Inflammatory macrophage treated with lipopolysaccharide for 1 hour (primary cell): Measurements from ENCODE around the gene MAD1L1.

Source experiments
- DNase-seq, 2 donors: peaks; one replicate each; pipeline ENCODE4 v3.0.0-alpha.2; 2020 to 2022

MAD1L1 gene

GRCh38 chr7:1798191-1798590, 434.6 kb downstream of the MAD1L1 start:
- no peak for DNase-seq

DNA sequence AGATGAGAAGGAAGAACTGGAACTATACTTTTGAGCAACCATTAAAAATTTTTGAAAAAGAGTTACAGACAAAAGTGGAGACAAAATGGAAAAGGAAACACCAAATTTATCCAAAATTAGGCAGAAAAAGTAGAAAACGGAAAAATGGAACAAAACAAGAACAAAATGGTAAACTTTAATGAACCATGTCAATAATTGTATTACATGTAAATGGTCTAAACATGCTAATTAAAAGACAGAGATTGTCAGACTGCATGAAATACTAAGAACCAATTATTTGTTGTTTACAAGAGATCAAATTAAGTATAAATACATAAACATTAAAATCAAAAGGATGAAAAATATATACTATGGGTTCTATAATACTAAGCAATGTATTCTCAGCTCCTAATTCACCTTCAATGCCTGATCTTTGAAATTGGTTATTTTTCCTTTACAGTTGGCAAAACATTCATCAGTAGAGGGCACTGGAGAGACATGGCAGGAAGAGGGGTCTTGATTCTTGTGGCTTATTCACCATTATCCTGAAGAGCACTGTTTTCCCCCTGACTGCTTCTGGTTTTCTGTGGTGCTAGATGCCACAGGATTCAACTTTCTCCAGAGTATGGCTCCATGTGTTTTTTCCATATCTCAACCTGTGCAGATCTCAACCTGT, 437.7 kb downstream of the MAD1L1 start:
- no peak for DNase-seq

GRCh38 chr7:1787681-1788235, 445.0 kb downstream of the MAD1L1 start:
- DNase-seq = no peak

DNA sequence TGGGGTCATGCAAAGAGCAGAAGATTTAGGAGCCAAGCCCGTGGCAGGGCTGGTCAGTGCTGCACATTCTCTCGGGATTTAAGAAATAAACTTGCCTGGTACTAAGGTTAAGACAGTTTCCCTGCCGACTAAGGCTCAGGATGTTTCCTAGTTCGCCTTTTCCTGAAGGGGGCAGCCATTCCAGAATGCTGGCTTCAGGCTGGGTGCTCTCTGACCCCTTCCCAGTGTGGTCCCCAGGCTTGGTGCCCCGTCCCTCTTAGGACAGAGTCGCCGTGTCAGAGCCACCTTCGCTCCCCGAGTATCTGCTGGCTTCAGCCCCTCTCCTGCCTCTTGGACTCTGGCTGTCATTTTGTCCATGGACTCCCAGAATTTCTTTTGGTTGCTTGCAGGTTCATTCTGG, 445.5 kb downstream of the MAD1L1 start:
- no peak for DNase-seq

DNA sequence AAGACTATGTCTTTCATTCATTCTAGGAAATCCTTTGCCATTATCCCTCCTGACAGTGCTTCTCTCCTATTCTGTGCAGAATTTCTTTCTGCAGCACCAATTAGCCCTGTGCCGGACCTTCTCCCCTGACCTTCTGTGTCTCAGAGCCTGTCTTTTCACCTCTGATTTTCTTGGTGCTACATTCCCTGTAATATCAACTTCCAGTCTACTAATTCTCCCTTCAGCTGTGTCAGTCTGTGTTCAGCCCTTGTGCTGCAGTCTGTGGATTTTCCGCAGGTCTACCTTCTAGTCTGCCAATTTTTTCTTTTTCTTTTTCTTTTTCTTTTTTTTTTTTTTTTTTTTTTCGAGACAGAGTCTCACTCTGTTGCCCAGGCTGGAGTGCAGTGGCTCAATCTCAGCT, 446.9 kb downstream of the MAD1L1 start:
- no peak for DNase-seq

DNA sequence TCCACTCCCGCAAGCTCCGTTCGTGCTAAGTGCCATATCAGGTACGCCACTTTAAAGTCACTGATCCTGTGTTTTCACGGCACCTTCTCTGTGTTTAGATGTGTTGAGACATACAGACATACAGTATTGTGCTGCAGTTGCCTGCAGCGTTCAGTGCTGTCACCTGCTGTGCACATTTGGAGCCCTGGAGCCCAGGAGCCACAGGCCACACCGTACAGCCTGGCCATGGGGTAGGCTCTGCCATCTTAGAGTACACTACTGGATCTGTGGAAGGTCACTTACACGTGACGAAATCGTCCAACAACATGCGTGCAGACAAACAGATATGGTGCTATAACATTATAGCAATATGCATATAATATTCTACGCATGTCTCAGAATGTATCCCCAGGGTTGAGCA, 451.4 kb downstream of the MAD1L1 start:
- no peak for DNase-seq

GRCh38 chr7:1779445-1779844, 453.3 kb downstream of the MAD1L1 start:
- DNase-seq = no peak

DNA sequence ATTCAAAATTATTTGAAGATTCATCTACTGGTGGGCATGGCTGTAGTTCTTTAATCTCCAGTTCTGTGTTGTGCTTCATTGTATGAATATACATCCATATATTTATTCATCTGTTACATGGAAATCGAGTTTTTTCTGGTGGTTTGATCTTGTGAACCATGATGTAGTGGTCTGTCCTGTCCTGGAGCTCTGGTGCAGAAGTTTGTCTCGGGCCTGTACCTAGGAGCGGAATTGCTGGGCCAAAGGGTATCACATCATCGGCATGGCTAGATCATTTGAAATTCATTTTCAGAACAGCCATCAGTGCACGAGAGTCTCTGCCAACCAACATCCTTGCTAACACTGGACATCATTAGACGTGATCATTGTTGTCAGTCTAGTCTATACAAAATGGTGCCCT, 455.6 kb downstream of the MAD1L1 start:
- DNase-seq = no peak

- no peak for DNase-seq
Measured at GRCh38 chr7:1775389-1775788, 457.4 kb downstream of the MAD1L1 start.

DNA sequence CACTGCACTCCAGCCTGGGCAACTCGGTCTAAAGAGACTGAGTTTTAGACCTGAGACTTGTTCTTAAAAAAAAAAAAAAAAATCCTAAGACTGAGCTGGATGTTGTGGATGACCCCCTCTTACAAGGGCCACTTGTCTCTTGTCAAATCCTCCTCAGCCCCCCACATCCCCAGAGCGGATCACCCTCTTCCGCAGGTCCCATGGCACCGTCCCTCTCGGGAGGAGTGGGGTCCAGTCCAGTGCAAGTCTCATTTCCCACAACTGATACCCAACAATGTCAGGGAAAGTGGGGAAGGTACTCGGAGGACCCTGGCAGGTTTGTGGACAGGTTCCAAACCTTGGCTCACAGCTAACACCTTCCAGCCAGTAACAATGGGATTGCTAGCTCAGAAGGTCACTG, 462.4 kb downstream of the MAD1L1 start:
- no peak for DNase-seq

DNA sequence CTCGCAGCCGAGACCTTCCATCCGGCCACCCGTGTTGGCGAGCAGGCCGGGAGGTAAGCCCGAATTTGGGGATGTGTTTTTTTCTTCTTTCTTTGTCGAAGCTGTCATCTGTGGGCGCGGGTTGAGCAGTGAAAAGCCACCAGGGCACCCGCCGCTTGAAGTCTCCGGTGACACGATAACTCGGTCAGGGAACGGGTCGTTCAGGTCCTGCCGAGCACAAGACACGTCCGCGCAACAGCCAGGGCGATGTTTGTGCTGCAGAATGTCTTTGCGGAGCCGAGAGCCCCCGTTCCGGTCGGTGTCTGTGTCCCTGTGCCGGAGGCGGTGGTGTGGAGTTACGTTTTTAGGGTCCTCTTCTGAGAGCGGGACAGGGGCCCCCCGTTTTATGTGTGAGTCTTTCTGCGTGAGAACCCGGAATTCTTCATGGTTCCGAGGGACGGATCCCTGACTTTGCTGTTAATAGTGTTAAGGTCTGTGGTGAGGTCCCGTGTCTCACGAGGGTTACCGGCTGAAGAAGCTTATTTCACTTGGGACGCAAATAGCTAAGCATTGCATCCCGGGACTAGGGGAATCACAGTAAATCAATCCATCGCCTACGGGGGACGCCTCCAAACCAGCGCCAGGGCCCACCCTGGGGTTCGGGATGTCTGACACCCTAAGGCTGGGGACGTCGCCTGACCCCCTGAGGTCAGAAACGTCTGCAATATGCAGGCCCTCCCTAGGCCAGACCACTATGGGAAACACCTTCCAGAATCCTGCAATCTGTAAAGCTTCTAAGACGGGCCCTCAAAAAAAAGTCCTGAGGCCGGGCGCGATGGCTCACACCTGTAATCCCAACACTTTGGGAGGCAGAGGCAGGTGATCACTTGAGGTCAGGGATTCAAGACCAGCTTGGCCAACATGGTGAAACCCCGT, 463.2 kb downstream of the MAD1L1 start:
- no peak for DNase-seq

GRCh38 chr7:1768832-1769231, 463.9 kb downstream of the MAD1L1 start:
- no peak for DNase-seq

DNA sequence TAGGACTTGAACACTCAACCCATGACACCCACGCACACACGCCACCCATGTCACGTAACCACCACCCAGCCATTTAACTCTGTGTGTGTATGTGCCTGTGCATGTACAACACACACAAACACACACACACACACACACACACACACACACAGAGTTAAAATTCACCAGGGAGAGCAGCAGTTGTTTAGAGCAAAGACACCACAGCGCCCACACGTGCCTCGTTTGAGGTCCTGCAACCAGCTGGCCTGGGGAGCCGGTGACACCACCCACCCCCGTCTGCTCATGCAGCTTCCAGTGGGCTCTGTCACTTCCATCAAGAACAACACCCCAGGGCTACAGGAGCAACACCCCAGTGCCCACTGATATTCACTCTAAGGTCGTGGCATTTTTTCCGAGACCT, 465.2 kb downstream of the MAD1L1 start:
- DNase-seq = no peak
